Brain microvascular endothelial cell (primary cell): ENCODE data around the gene SF3B3.

Experiments used
- DNase-seq: peaks from one replicate; pipeline ENCODE4 v3.0.0-alpha.2; 2020
- H3K27ac ChIP-seq: fragments of 250-450 bp; sonication (Bioruptor Pico); 2 replicates; pipeline ENCODE4 v1.5.1; 2020; ENCODE audit warnings: mild to moderate bottlenecking, moderate library complexity
- H3K27me3 ChIP-seq: fragments of 250-450 bp; sonication (Bioruptor Pico); replicated peaks from 2 replicates; pipeline ENCODE4 v1.5.1; 2020; ENCODE audit warnings: mild to moderate bottlenecking
- H3K36me3 ChIP-seq: fragments of 250-450 bp; sonication (Bioruptor Pico); replicated peaks from 2 replicates; pipeline ENCODE4 v1.5.1; 2020; ENCODE audit warnings: mild to moderate bottlenecking
- H3K4me3 ChIP-seq: 2 replicates; pipeline ENCODE4 v1.5.1; 2011; ENCODE audit warnings: low read depth, mild to moderate bottlenecking, control low read depth, low read length, moderate library complexity
- CTCF ChIP-seq: IDR thresholded peaks from 2 replicates; pipeline ENCODE4 v1.5.1; 2011; ENCODE audit warnings: low read depth, mild to moderate bottlenecking, moderate library complexity, low read length, control low read depth, inconsistent platforms; ENCODE audit errors: missing control alignments
- in situ Hi-C: cut with HindIII; loops from 2 replicates; pipeline ENCODE4 v1.10.0; 2017; ENCODE audit warnings: low sequenced_read_pairs, low pct_ligation_motif_present

SF3B3 gene

GRCh38 chr16:70495425-70496182 is 28.0 kb upstream of the SF3B3 start:
- in situ Hi-C loops, result no loop called here
- Histone ChIP-seq H3K27ac (no peak overlapping the region), H3K36me3 (peaks cover 28% of the 10 kb centered on the region), H3K27me3 (no peaks in the 10 kb centered on the region), H3K4me3 (no peak overlapping the region)
- TF ChIP-seq CTCF, result no peak
- DNase-seq, result no peak

DNA sequence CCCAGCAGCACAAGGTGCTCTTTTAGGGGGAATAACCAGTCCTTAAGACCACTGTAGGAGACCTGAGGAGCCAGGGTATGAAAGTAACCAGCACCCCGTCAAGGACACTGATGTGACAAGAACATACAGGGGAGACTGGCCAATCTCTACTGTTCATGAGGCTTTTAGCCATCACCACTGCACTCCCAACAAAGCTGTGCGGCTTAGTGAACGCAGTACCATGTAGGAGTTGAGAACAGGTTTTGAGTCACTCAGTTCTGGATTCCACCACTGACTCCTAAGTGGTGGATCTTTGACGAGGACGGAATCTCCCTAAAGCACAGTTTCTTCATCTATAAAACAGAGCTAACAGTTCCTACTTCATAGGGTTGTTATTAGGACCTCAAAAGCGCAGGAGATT is 27.1 kb upstream of the SF3B3 start:
- DNase-seq, result no peak
- no peak for TF ChIP-seq CTCF

GRCh38 chr16:70508752-70509151 is 14.9 kb upstream of the SF3B3 start:
- in situ Hi-C loops, result no loop called here
- no peak for TF ChIP-seq CTCF
- H3K27ac ChIP-seq, result no peak overlapping the region
- H3K4me3 ChIP-seq, result no peak overlapping the region
- peaks cover 27% of the 10 kb centered on the region for H3K36me3 ChIP-seq
- H3K27me3 ChIP-seq, result no peaks in the 10 kb centered on the region
- no peak for DNase-seq

More for the DNA sequence above, 27.1 kb upstream of the SF3B3 start:
- Histone ChIP-seq H3K27me3 (no peaks in the 10 kb centered on the region), H3K4me3 (no peak overlapping the region), H3K27ac (no peak overlapping the region), H3K36me3 (peaks cover 28% of the 10 kb centered on the region)
- in situ Hi-C loops, result no loop called here

DNA sequence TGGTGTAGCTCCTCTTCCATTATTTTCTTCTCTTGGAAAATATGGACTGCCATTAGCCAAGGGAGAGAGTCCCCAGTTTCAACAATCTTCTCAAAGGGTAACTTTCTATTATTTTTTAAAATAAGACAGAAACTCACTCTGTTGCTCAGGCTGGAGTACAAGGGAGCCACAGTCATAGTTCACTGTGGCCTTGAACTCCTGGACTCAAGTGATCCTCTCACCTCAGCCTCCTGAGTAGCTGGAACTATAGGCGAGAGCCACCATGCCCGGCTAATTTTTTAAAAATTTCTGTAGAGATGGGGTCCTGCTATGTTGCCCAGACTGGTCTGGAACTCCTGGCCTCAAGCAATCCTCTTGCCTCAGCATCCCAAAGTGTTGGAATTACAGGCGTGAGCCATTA is 13.4 kb upstream of the SF3B3 start:
- Histone ChIP-seq H3K4me3 (no peak overlapping the region), H3K27me3 (no peaks in the 10 kb centered on the region), H3K27ac (no peak overlapping the region), H3K36me3 (peaks cover 33% of the 10 kb centered on the region)
- no peak for TF ChIP-seq CTCF
- no peak for DNase-seq
- in situ Hi-C loops, result no loop called here

DNA sequence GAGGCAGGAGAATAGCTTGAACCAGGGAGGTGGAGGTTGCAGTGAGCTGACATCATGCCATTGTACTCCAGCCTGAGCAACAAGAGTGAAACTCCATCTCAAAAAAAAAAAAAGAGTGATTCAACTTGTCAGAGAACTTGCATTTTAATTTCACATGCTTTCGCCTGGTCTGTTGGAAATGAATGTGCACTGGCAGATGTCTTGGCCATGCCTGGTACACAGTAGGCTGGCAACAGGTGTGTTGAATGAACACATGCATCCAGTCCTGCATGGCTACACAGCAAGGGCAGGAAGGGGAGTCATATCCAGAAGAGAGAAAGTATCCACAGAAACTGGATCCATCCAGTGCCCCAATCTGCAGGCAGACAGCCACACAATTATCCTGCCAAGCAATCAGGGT is 11.8 kb upstream of the SF3B3 start:
- in situ Hi-C loops, result no loop called here
- Histone ChIP-seq H3K27ac (no peak overlapping the region), H3K36me3 (peaks cover 37% of the 10 kb centered on the region), H3K27me3 (no peaks in the 10 kb centered on the region), H3K4me3 (no peak overlapping the region)
- no peak for TF ChIP-seq CTCF
- DNase-seq, result no peak

DNA sequence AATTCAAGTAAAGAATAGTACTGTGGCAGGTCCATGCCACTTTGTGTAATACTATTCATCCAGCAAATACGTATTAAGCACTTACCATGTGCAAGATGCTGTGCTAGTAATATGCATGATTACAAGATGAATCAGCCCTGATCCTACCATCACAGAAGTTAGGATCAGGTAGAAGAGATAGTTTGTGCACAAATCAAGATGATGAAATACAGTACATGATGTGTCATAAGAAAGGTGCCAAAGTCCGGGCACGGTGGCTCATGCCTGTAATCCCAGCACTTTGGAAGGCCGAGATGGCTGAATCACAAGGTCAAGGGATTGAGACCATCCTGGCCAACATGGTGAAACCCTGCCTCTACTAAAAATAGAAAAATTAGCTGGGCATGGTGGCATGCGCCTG is 11.2 kb upstream of the SF3B3 start:
- DNase-seq, result no peak
- H3K27ac ChIP-seq, result no peak overlapping the region
- TF ChIP-seq CTCF, result no peak
- H3K4me3 ChIP-seq, result no peak overlapping the region
- H3K27me3 ChIP-seq, result no peaks in the 10 kb centered on the region
- H3K36me3 ChIP-seq, result peaks cover 42% of the 10 kb centered on the region
- in situ Hi-C loops, result no loop called here
